HG03342 (cell line): Measurements from ENCODE around the gene RRP9.

Experiments used
- ATAC-seq: cut with Tn5 transposase; IDR thresholded peaks from one replicate; pipeline ENCODE4 v1.9.1; 2021; ENCODE audit warnings: mild to moderate bottlenecking, moderate library complexity; ENCODE audit not compliant: unreplicated experiment

RRP9 gene

DNA sequence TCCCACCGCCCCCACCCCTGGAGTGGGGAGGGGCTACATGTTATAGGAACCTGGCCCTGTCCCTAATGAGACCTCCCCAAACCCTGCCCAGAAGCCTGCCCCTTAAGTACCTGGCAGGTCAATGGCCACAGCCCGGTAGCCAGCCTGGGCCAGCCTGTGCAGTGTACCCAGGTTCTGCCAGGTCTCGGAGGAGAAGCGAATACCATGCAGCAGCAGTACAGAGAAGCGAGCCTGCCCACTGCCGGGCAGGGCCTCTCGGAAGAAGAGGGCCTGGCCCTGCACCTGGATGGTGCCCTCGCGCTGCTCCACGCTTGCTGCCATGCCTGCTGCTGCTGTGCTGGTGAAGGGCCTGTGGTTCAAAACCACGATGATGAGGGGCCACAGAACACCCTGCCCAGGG is 29.6 kb upstream of the RRP9 start:
- no peak for ATAC-seq

DNA sequence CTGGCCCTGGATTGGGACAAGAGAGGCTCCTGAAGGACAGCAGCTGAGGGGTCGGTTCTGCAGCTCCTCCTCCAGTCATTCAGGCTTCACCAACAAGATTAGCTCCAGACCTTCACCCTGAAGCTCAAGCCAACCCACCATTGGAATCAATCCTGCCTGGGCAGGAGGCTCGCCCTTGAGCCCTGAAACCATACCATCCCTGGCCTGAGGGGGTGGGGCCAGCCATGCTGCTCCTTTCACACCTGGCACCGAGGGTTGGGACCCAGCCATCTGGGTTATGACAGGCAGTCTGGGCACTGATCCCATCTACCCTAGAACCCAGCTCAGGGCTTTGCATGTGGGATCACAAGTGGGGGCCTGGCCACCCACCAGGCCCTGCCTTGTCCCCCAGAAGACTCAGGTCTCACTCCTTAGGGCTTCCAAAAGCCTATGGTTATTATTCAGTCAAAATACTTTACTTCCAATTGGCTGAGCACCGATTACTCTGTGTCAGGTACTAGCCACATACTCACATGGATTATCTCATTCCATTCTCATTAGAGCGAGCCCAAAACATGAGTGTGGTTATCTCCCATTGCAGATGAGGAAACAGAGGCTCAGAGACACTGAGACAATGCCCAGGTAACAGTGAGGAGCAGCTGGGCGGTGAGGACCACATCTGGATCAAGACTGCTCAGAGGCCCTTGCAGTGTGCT is 29.0 kb upstream of the RRP9 start:
- ATAC-seq = no peak

DNA sequence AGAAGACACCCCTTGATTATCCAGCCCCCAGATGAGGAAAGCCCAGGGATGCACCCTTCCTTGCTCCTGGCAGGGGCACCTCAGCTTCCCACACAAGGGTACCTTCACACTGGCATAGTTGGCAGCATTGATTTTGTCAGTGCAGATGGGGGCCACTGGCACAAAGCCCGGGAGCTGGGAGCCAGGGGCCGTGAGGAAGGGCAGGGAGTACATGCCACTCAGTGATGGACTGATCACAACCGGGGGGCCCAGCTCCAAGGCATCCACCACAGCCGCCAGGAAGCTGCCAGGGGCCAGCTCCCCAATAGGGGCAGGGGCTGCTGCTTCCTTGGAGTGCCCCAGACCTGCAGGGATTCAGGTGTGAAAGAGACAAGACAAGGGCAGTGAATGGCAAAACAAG is 28.1 kb upstream of the RRP9 start:
- no peak for ATAC-seq

DNA sequence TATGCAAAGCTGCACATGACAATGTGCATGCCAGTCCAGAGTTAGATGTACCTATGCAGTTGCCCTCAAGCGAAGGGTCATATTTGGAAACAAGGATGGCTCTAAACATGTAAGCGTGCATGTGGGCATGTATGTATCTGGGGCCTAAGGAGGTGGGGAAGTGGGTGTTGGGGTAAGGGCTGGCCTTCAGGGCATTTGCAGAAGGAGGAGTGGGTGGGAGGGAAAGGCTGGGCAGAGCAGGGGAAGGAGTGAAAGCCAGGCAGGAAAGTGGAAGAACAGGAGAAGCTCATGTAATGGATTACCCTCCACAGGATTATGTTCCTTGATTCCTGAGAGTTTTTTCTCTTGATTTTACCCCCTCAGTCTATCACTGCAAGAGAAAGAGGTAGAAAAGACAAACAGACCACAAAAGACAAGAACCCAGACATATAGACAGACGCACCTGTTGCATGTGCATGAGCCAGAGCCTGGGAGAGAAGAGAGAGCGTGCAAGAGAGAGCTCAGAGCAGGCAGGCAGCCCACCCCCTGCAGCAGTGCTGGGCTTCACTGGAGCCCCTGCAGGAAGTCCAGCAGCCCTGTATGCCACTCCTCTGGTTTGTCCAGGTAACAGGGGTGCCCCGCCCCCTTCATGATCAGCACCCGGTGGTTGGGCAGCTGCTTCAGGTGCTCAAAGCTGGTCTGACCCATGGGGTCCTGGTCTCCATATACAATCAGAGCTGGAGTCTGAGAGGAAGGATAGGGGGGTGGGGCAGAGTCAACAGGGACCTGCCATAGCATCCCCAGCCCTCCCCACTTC is 27.4 kb upstream of the RRP9 start:
- no peak for ATAC-seq

DNA sequence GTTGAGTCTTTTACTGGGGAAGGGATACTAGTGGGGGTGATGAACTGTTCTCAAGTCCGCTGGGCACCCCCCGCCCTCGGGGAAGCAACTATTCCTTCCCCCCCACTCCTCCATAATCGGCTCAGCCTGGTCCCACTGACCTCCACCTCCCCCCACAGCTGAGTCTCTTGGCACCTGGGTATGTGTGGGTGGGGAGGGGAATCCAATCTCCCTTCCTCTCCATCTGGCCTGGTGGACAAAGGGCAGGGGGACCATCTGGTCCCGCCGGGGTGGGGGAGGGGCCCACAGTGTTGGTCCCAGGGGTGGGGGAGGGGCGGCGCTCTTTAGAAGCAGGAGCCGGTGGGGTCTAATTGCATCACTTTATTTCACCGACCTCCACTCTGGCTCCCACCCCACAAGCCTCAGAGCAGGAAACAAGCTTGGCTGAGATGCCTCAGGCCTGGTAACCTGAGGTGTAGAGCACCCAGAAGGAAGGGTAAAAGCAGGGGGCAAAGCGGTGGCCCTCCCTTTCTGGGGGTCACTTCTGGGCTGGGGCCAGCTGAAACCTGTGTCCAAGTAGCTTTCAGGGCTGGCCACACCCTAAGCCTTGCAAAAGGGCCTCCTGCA is 26.6 kb upstream of the RRP9 start:
- ATAC-seq = no peak

DNA sequence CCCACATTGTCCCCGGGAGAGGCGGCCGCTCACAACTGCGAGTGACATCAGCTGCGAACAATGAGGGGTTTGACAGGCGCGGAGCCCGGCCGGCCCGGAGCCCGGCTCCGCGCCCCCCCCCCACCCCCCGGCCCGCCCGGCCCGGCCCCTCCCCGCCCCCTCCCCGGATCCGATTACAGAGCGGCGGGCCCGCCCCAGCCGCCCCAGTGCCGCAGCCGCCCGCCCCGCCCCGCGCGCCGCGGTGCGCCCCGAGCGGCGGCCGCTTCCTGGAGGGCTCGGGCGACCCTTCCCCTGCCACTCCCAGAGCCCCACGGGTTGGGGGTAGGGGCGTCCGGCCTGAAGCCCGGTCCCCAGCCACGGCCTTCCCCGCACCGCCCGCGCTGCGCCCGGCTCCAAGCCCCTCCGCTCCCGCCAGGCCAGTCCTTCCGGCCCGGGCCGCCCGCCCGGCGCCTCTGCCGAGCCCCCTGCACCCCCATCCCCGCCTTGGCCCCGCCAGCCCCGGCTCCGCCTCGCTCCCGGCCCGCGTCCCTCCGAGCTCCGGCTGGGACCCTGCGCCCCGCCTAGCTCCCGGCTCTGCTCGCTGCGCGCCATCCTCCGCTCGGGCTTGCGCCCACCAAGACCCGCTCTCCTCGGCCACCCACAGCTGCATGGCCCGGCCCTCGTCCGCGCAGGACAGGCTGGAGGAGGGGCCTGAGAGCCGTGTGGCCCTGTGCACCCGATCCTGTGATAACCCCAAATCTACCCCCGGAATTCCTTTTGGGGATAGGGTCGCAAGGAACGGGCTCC is 25.9 kb upstream of the RRP9 start, which contains the start of gene PCBP4:
PCBP4 (minus strand) TSS at position 71 of the 786 bp plus-strand sequence. CDS start 6,214 bp downstream, outside the sequence.
- ATAC-seq = peak; percentile 40

DNA sequence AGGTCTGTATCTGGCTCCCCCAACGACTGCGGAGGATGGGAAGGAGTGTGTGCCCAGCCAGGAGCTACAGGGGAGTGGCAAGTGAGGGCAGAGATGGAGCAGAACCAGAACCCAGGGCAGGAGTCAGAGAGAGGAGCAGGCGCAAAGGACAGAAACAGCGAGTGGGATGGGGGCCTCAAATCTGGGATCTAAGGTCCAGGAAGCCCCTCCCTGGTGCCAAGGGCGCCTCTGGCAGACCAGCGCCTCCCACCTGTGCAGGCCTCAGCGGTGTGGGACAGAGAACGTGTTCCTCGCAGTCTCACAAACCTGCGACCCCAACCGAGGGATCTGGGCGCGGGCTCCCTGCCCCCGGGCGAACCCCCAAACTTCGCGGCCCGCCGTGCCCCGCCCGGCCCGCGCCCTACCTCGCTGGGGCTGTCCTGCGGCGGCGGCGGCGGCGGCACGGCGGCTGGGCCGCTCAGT is 25.2 kb upstream of the RRP9 start:
- ATAC-seq = peak; percentile 51

DNA sequence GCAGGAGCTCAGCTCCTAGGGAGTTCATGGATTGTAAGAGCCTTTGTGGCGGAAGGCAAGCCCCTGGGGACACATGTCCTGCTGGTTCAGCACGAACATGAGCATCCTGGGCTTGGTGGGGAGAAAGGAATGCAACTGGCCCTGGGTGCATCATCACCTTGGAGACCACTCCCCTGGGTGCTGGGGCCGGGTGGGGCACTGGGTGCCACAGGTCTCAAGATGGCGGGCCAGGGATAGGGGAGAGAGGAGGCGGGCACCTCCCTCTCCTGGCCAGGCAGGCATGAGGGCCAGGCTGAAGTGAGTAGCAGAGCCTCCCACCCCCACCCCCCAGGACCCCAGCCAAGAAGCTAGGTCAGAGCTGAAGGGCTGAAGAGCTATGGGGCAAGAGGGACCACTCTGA is 24.8 kb upstream of the RRP9 start:
- ATAC-seq = no peak

DNA sequence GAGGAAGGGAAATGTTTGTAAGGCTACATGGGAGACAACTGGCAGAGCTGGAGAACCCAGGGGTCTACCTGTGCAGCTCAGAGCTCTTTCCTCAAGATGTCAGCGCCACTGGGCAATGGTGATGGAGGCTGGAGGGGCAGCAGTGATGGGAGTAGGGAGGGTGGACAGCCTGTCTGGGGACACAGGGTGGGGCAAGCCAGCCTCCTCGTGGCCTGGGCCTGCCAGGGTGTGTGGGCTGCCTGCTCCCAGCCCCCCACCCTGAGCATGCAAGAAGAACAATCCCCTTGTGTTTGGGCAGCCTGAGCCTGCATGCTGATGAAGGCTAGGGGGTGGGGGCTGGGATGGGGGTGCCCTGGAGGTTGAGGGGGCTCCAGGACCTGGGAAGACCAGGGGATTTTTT is 24.3 kb upstream of the RRP9 start:
- ATAC-seq = no peak

DNA sequence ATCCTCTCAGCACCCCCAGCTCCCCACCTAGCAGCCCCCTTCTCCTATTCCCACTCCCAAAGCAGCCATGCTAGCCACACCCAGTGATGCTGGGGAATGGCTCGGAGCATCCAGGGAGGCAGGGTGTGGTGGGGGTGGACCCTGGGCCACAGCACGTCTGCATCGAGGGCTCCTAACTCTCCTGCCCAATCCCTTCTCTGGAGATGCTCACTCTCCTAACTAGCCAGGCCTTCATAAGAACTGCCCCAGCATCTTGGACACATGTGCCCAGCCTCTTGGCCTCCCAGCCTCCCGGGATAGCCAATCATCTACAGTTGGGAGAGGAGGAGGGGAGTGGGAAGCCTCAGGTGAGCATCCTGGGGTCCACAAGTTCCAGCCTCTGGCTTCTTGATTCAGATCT is 22.8 kb upstream of the RRP9 start:
- no peak for ATAC-seq

DNA sequence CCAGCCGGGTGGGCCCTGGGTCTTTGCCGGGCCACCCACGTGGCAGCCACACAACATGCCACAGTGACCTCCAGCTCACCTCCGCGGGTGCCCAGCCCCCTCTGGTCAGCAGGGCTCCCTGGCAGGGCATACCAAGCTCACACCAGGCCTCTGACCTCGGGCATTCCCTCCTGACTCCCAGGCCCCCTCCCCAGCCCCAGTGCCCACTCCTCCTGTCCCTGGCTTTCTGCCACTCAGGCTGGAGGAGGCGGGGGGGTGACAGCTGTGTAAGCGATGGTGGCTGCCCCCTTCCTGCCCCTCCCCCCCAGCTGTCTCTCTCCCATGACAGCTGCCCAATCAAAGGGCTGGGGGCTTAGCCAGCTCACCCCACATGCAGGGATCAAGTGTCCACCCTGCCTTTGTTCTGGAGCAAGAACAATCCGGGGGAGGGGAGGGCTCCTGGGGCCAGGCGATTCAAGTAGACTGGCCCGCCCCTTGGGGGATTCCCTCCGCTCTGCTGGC is 22.3 kb upstream of the RRP9 start:
- ATAC-seq = no peak

DNA sequence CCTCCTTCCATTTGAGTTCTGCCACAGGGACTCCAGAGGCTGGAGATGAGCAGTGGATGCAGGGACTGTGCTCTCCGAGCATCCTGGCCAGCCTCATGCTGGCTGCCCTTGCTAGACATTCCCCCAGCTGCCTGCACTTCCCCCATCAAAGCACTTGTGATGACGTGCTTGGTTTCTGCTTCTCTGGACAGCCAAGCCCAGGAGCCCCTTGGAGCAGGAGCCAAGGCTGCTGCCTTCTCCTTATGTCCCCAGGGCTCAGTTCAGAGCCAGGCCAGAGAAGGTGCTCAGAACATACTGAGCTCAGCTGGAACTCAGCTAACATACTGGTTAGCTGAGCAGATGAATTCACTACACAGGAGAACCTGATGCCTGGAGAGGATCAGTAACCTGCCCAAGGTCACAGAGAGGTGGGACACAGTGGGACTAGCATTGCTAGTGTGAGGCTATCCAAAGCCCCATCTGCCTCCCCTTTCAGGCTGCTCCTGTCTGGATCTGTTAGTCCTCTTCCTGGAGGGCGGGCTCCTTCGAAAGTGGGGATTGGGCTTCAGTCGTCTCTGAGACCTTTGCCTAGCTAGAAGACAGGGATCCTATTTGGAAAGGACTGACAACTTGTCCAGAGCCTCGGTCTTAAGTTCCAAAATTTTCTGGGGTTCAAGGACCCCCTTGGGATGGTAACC is 21.3 kb upstream of the RRP9 start:
- ATAC-seq = no peak

DNA sequence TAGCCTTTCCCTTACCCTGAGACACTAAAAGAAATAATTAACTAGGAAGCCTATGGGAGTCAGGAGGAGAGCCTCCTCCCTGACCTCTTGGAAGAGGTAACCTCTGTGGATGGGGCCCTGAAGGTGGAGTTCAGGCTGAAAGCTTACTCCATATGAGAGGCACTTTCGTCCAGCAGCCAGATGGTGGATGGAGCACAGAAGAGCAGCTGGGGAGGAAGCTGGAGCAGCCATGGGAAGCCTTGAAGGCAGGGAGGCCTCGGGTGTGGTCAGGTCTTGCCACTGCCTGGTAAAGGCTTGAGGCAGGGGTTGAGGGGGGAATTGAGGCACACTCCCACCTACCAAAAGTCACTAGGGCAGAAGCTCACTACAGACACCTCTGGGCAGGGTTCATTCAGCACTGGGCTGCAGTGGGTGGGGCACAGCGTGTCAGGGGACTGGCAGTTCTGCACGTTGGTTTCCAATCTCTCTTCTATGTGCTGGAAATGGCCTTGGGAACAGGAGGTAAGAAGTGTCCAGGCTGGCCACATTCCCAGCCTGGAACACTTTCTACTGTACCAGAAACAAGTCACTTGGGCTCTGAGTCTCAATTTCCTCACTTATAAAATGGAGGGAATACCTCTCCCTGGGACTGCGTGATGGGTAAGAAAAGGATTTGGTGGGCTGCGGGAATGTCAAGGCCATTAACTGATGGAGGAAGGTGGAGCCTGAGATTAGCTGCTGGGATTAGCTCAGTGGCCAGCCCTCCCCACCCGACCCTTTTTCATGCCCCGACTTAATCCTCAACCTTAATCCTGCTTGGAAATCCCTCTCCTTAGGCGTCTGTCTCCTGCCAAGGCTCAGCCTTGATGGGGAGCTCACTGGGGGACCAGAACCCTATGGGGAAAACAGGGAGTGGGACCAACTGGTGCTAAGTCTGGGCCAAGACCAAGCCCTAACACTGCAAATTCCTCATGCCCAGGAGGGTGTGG is 20.2 kb upstream of the RRP9 start:
- ATAC-seq = no peak

DNA sequence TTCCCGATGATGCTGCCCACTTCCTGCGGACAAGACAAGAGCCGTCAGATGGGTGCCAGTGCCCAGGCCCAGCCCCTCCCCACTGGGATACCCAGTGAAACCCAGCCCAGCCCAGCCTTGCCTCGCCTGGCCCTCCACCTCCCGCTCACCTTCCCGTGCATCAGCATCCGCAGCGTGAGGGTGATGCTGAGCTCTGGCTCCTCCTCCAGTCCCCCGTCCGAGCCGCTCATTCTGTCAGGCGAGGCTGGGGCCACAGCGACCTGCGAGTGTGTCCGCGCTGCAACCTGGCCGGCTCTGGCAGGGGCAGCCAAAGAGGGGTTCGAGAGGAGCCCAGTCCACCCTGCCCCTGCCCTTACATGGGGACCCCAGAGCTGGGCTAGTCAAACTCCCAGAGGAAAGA is 19.3 kb upstream of the RRP9 start:
- no peak for ATAC-seq

DNA sequence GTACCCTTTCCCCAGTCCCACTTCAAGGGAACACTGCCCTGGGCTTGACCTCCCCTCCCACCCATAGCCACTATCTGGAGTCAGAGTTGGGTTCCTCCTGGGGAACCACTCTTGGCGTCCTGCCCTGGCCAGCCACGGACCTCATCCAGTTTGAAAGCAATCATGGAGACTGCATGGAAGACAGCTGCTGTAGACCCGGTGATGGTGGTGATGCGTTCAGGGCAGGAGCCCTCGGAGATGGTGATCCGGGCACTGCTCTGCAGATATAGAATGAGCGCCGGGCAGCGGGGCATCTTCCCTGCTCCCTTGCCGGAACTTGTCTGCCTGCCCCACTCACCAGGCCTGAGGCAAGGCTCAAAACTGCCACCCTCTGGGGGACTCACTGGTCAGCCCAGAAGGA is 18.7 kb upstream of the RRP9 start:
- ATAC-seq = no peak

DNA sequence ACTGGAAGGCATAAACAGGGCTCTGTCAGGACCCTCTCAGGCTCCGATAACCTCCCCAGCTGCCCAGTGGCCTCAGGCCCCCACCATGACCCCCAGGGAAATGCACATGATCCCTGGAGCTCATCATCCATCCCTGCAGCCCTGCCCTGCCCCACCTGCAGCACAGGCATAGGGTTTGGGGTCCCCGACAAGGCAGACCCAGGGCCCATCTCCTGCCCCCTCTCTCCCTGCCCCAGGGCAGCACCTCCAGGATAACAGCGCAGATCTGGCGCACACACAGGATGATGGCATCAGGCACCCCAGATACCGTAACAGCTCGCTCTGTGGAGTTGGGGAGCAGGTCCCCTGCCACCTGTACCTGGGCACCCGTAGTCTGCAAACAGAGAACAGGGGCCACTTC is 17.9 kb upstream of the RRP9 start:
- no peak for ATAC-seq

DNA sequence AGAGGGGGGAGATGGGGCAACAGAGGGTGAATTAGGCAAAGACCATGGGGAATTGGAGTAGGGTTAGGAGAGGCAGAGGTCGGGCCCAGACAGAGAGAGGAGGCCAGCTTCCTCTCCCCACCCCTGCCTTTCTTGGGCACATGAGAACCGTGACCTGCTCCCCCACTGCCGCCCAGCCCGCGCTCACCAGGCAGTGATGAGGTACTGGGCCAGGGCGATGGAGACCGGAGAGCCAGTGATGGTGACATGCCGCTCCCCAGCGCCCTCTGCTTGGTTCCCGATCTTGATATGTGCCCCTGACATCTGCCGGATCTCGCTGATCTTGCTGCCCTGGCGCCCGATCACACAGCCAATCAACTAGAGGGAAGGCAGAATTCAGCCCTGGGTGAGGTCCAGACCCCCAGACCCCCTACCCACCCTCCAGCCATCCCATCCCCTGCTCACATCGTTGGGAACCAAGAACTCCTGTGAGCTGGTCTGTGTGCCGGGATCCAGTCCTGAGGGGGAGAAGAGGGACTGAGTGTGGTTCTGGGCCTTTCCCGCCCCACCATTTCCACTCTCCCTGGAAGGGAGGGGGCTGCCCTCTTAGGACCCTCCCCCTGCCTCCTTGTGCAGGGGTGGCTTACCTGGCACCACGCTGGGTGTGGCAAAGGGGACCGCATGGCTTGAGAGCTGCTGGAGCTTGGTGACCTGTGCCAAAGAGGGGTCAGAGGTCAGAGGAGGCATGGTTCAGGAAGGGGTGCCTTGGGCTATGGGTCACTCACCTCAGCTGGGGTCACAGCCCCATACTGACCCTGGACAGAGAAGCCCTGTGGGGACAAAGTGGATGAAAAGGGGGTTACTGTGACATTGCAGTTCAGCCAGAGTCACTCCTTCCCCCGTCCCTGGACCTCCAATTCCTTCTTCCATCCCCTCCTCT is 17.2 kb upstream of the RRP9 start:
- ATAC-seq = no peak

DNA sequence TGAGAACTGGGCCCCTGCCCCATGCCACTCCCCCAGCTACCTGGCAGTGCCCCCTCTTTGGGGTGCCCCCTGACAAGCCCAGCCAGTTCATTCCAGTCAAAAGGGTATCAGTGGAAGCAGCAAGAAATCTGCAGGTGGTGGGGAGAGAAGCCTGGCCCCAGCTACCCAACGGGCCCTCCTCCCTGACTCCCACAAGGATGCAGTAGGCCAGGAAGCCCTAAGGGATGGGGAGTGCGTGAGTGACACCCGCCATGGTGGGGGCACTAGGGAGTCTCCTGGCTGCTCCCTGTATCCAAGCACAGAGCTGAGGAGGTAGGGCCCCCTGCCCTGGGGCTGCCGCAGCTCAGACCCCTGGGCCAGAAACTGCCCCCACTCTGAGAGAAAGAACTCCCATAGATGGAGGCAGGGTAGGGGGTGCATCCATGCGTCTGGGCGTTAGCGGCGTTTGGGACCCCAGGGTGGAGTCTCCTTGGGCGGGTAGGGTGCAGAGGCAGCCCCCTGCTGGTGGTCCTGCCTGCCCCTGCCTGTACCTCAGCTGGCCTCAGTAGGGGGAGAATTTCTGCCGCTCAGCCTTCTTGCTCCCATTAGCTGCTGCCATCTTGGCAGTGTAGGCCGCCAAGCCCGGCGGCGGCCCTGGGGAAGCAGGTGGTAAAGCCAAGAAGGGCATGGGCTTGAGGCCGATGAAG is 16.0 kb upstream of the RRP9 start:
- ATAC-seq = no peak
